ENCODE results near the gene ELAC1. TPM values are rescaled to one million over a fixed set of nuclear protein-coding genes. Genes with fewer than 3 reads are reported as not detected.

The ELAC1 gene
- total RNA-seq, 1 donor from 2014 or later = 7.7 TPM

GRCh38 chr18:51030537-51031258, 62.9 kb downstream of the ELAC1 start:
- Histone ChIP-seq H3K27me3 (ENCODE audit: low read depth) (no peaks in the 10 kb centered on the region), H3K27ac (peak overlapping the region; percentile 97), H3K36me3 (peaks cover 5% of the 10 kb centered on the region), H3K4me3 (peak overlapping the region; percentile 68), H3K4me1 (peaks cover 54% of the 10 kb centered on the region), H3K9me3 (no peaks in the 10 kb centered on the region)
- TF ChIP-seq, protein P1, sequence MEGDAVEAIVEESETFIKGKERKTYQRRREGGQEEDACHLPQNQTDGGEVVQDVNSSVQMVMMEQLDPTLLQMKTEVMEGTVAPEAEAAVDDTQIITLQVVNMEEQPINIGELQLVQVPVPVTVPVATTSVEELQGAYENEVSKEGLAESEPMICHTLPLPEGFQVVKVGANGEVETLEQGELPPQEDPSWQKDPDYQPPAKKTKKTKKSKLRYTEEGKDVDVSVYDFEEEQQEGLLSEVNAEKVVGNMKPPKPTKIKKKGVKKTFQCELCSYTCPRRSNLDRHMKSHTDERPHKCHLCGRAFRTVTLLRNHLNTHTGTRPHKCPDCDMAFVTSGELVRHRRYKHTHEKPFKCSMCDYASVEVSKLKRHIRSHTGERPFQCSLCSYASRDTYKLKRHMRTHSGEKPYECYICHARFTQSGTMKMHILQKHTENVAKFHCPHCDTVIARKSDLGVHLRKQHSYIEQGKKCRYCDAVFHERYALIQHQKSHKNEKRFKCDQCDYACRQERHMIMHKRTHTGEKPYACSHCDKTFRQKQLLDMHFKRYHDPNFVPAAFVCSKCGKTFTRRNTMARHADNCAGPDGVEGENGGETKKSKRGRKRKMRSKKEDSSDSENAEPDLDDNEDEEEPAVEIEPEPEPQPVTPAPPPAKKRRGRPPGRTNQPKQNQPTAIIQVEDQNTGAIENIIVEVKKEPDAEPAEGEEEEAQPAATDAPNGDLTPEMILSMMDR (IDR thresholded peaks at IDR 0.05) = no peak
- ATAC-seq (peak; percentile 88 to 90), DNase-seq (peak; percentile 84)
- intact Hi-C loops (cut with DNase I) = no loop called here

DNA sequence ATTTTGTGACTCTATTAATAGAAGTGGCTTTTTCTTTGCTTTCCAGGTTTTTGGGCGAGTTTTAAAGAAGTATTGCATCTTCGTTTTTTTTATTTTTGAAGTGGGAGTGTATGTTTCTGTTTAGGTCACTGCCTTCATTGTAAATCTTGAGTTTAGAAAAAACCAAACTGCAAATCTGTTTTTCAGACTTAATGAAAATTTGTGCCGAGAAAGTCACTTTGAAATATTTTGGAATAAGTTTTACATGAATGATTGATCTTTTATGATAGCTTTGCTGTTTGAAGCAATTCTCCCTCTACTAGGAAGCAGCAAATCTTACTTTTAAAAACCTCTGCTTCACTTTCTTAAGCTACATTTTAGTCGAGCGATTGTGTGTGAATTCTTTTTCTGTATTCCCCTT, 64.4 kb downstream of the ELAC1 start:
- no peak for DNase-seq
- intact Hi-C loops (cut with DNase I) = no loop called here
- H3K27me3 ChIP-seq (ENCODE audit: low read depth) = no peaks in the 10 kb centered on the region
- peak overlapping the region; percentile 68 for H3K4me3 ChIP-seq
- H3K36me3 ChIP-seq = peaks cover 5% of the 10 kb centered on the region
- no peaks in the 10 kb centered on the region for H3K9me3 ChIP-seq
- no peak overlapping the region for H3K27ac ChIP-seq
- no peak for ATAC-seq
- TF ChIP-seq, protein P1 (IDR thresholded peaks at IDR 0.05) = no peak
- peaks cover 69% of the 10 kb centered on the region for H3K4me1 ChIP-seq

DNA sequence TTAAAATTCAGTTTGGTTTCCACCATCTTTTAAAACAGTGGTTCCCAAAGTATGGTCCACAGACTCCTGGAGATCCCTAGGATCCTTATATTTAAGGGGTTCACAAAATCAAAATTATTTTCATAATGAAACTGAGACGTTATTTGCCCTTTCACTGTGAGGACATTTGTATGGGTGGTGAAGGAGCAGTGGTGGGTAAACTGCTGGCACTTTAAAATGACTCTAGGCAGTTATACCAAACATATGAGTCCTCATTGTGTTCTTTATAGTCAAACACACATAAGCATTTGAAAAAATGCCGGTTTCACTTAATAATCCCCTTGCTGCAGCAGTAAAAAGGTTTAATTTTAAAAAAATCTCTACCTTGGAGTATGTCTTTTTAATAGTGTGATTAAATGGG, 69.4 kb downstream of the ELAC1 start:
- TF ChIP-seq, protein P1 (IDR thresholded peaks at IDR 0.05) = no peak
- ATAC-seq = no peak
- H3K4me3 ChIP-seq = no peak overlapping the region
- no peaks in the 10 kb centered on the region for H3K9me3 ChIP-seq
- H3K36me3 ChIP-seq = peaks cover 5% of the 10 kb centered on the region
- H3K4me1 ChIP-seq = peaks cover 87% of the 10 kb centered on the region
- no peak overlapping the region for H3K27ac ChIP-seq
- intact Hi-C loops (cut with DNase I) = no loop called here
- no peak for DNase-seq
- no peaks in the 10 kb centered on the region for H3K27me3 ChIP-seq (ENCODE audit: low read depth)

Other genes with a start within 250 kb of the ELAC1 start
- 0.44 TPM for gene MRO, start 148.0 kb upstream of the ELAC1 start, total RNA-seq
- 42.4 TPM for gene ME2, start 88.9 kb upstream of the ELAC1 start, total RNA-seq
- gene SMAD4, start 62.2 kb downstream of the ELAC1 start, total RNA-seq = 97.8 TPM
- gene MEX3C, start 229.6 kb downstream of the ELAC1 start, total RNA-seq = 21.2 TPM